HG02623 (cell line): ENCODE data around the gene FAM3A.
"Not testable (repeated sequence)": the region's sequence is repeated elsewhere in the genome, so short reads cannot be mapped to it uniquely, and the experiment has no call there.

Experiments used
- ATAC-seq: cut with Tn5 transposase; IDR thresholded peaks from one replicate; pipeline ENCODE4 v1.9.1; 2021; ENCODE audit warnings: moderate library complexity; ENCODE audit not compliant: unreplicated experiment

Gene FAM3A

GRCh38 chrX:154515966-154516655 lies at the start of gene FAM3A:
TSS of gene FAM3A (minus strand) at chrX:154516232. CDS start at chrX:154515772, 460 bp downstream.
- ATAC-seq, result peak; percentile 84

- ATAC-seq, result not testable (repeated sequence)
Measured at GRCh38 chrX:154562295-154562694, 46.3 kb upstream of the FAM3A start.

GRCh38 chrX:154560326-154560725 lies 44.3 kb upstream of the FAM3A start:
- not testable (repeated sequence) for ATAC-seq

- not testable (repeated sequence) for ATAC-seq
Measured at GRCh38 chrX:154558896-154559295, 42.9 kb upstream of the FAM3A start.

GRCh38 chrX:154558060-154558690 lies 42.1 kb upstream of the FAM3A start:
- ATAC-seq, result not testable (repeated sequence)

- not testable (repeated sequence) for ATAC-seq
Measured at GRCh38 chrX:154552112-154552806, 36.2 kb upstream of the FAM3A start.

- ATAC-seq, result no peak
Measured at GRCh38 chrX:154549766-154550165, 33.7 kb upstream of the FAM3A start.

- ATAC-seq, result no peak
Measured at GRCh38 chrX:154548028-154548316, 31.9 kb upstream of the FAM3A start.

GRCh38 chrX:154547245-154548027 lies 31.4 kb upstream of the FAM3A start, which contains the start of gene IKBKG:
TSS of gene IKBKG (plus strand) at chrX:154547620. CDS start at chrX:154552003, 4,383 bp downstream.
- peak; percentile 78 for ATAC-seq

GRCh38 chrX:154546354-154547244 lies 30.6 kb upstream of the FAM3A start, which contains the start of gene G6PD:
TSS of gene G6PD (minus strand) at chrX:154546846. CDS start at chrX:154546155, 691 bp downstream.
- ATAC-seq, result peak; percentile 42

GRCh38 chrX:154545673-154546274 lies 29.7 kb upstream of the FAM3A start:
- ATAC-seq, result no peak

GRCh38 chrX:154542723-154543424 lies 26.8 kb upstream of the FAM3A start:
- no peak for ATAC-seq

- no peak for ATAC-seq
Measured at GRCh38 chrX:154541896-154542722, 26.1 kb upstream of the FAM3A start.

GRCh38 chrX:154541589-154541895 lies 25.5 kb upstream of the FAM3A start:
- no peak for ATAC-seq

GRCh38 chrX:154540897-154541535 lies 25.0 kb upstream of the FAM3A start:
- no peak for ATAC-seq

- ATAC-seq, result not testable (repeated sequence)
Measured at GRCh38 chrX:154540365-154540764, 24.3 kb upstream of the FAM3A start.

GRCh38 chrX:154539077-154539476 lies 23.0 kb upstream of the FAM3A start:
- no peak for ATAC-seq

- no peak for ATAC-seq
Measured at GRCh38 chrX:154535892-154536291, 19.9 kb upstream of the FAM3A start.
